Measurements from ENCODE around the gene BDKRB1.
"Not testable (repeated sequence)": the region's sequence is repeated elsewhere in the genome, so short reads cannot be mapped to it uniquely, and the experiment has no call there.

BDKRB1 gene

DNA sequence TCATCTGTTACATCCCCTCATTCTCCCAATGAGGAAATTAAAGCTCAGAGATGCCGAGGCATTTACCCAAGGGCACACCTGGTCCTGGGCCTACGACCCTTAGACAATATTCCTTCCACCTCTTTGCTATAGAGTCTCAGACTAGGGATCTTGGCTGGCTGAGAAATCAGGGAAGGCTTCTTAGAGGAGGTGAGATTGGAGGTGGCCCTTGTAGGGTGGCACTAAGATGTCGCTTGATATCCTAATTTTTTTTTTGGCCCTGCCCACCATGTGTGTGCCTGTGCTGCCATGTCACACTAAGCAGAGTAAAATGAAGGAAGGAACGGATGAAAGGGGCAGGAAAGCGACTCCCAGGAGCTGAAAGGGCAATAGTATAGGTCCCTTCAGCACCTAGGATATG lies 30.8 kb upstream of the BDKRB1 start:
- Mint-ChIP-seq H3K9me3 (no peaks in the 10 kb centered on the region), H3K27ac (no peak overlapping the region), H3K36me3 (ENCODE audit: low read depth) (no peaks in the 10 kb centered on the region), H3K27me3 (ENCODE audit: low read depth) (no peaks in the 10 kb centered on the region), H3K4me1 (ENCODE audit: low read depth) (no peaks in the 10 kb centered on the region), H3K4me3 (no peak overlapping the region)

DNA sequence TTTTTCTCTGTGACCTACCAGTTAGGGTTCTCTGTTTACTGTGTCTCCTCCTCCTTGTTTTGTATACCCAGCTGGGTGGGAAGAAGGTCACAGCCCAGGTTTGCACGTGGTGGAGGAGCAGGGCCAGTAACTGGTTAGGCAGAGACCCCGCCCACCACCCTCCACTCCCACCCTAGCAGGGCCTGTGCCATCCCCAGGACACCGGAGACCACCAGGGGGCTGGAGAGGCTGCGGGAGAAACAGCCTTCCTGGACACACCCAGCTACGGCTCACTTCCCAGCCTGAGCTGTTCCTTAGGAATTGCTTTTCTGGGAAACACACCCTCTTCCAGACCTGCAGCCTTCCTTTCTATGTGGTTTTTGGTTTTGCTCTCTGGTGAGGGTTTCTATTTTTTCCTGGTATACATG lies 30.3 kb upstream of the BDKRB1 start:
- Mint-ChIP-seq H3K36me3 (ENCODE audit: low read depth) (no peaks in the 10 kb centered on the region), H3K27me3 (ENCODE audit: low read depth) (no peaks in the 10 kb centered on the region), H3K4me3 (no peak overlapping the region), H3K4me1 (ENCODE audit: low read depth) (no peaks in the 10 kb centered on the region), H3K27ac (no peak overlapping the region), H3K9me3 (no peaks in the 10 kb centered on the region)

DNA sequence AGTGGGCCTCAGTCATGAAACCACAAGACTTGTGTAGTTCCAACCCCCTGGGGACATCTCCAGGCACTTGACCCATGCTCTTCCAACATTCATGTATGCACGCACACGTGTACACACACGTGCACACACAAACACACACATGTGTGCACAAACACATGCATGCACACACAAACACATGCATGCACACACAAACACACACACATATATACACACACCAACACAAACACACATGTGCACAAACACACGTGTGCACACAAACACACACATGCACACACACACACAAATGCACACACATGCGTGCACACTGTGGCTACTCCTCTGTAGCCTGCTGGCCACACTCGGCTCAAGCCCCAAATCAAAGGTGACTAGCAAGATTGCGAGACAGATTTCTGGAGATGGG lies 28.6 kb upstream of the BDKRB1 start:
- H3K27me3 Mint-ChIP-seq (ENCODE audit: low read depth), result no peaks in the 10 kb centered on the region

DNA sequence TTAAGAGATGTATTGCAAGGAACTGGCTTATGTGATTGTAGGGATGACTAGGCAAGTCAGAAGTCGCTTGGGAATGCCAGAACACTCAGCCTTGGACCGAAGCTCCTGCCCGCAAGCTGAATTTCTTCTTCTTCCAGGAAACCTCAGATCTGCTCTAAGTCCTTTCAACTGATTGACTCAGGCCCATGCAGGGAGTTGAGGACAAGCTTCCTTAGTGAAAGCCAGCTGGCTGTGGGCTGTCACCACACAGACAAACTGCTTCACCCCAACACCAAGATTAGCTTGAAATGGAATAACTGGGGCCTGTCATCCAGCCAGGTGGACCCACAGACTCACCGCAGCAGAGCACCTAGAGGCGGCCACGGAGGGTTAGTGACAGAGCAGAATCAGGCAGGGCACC lies 26.7 kb upstream of the BDKRB1 start:
- no peak overlapping the region for H3K27ac Mint-ChIP-seq
- no peaks in the 10 kb centered on the region for H3K9me3 Mint-ChIP-seq
- no peak overlapping the region for H3K4me3 Mint-ChIP-seq
- H3K27me3 Mint-ChIP-seq (ENCODE audit: low read depth), result no peaks in the 10 kb centered on the region
- no peaks in the 10 kb centered on the region for H3K36me3 Mint-ChIP-seq (ENCODE audit: low read depth)
- no peaks in the 10 kb centered on the region for H3K4me1 Mint-ChIP-seq (ENCODE audit: low read depth)

More for the DNA sequence above, 28.6 kb upstream of the BDKRB1 start:
- no peaks in the 10 kb centered on the region for H3K9me3 Mint-ChIP-seq
- H3K36me3 Mint-ChIP-seq (ENCODE audit: low read depth), result no peaks in the 10 kb centered on the region
- no peak overlapping the region for H3K27ac Mint-ChIP-seq
- H3K4me3 Mint-ChIP-seq, result no peak overlapping the region
- H3K4me1 Mint-ChIP-seq (ENCODE audit: low read depth), result no peaks in the 10 kb centered on the region

DNA sequence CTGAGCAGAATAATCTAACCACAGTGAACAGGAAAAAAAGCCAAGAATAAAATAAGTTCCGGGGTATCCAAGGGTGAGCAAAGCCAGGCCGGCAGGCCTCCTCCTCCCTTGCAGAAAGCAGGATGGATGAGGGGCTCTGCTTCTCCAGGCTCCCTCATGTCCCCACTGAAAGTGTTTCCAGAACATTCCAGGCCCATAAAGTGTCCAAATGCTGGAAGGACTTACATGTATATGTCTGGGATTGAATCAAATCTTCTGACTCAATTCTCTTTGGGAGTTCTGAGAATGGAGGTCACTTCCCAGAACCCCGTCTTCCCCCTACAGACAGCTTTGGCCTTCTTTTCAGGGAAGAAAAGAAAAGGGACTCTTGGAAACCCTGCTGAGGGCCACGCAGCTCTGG lies 25.0 kb upstream of the BDKRB1 start:
- H3K27ac Mint-ChIP-seq, result no peak overlapping the region
- H3K9me3 Mint-ChIP-seq, result no peaks in the 10 kb centered on the region
- H3K36me3 Mint-ChIP-seq (ENCODE audit: low read depth), result no peaks in the 10 kb centered on the region
- H3K4me3 Mint-ChIP-seq, result no peak overlapping the region
- peaks cover 2% of the 10 kb centered on the region for H3K4me1 Mint-ChIP-seq (ENCODE audit: low read depth)
- H3K27me3 Mint-ChIP-seq (ENCODE audit: low read depth), result no peaks in the 10 kb centered on the region

DNA sequence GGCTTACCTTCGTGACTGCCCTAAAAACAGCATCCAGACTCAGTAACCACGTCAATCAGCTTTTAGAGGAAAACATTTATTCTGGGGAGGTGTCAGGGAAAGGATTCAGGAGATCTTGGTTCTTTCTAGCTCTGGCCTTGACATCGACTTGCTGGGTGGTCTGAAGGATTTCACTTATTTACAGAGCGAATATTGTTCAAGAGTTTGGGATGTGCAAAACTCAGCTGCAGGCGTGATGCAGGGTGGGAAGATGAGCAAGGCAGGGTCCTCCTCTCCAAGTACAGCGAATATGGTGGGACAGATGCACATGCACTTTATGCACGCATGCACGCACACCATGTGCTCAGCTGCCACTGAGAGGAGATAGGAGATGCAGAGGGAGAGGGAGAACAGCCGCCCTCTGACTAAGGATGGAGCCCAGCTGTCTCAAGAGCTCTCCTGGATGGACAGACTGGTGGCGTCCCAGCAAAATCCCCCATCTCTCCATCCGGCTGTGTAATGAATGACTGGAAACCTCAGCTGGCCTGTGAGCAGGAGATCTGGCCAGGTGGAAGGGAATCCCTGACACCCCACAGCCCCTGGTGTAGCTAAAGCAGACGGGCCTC lies 24.4 kb upstream of the BDKRB1 start:
- peaks cover 2% of the 10 kb centered on the region for H3K4me1 Mint-ChIP-seq (ENCODE audit: low read depth)
- H3K36me3 Mint-ChIP-seq (ENCODE audit: low read depth), result no peaks in the 10 kb centered on the region
- H3K27me3 Mint-ChIP-seq (ENCODE audit: low read depth), result no peaks in the 10 kb centered on the region
- H3K27ac Mint-ChIP-seq, result no peak overlapping the region
- no peaks in the 10 kb centered on the region for H3K9me3 Mint-ChIP-seq
- no peak overlapping the region for H3K4me3 Mint-ChIP-seq

DNA sequence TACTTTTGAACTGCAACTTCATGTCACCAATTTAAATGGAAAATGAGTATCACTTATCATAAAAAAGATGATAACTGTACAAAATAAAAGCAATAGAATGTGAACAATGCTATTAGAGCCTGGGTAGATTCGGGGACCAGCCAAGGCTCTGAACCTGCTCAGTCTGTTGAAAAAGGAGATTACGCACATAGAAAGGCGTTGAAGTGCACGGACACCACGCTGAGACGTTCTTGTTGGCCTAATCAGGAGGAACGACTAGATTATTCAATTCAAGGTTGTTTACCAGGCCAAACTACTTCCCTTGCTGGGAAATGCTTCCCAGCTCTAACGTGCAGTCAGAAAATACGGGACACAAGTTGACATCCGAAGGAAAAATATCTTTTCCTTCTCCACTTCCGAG lies 23.5 kb upstream of the BDKRB1 start:
- Mint-ChIP-seq H3K4me3 (no peak overlapping the region), H3K27ac (no peak overlapping the region), H3K9me3 (no peaks in the 10 kb centered on the region), H3K36me3 (ENCODE audit: low read depth) (no peaks in the 10 kb centered on the region), H3K27me3 (ENCODE audit: low read depth) (no peaks in the 10 kb centered on the region), H3K4me1 (ENCODE audit: low read depth) (peaks cover 2% of the 10 kb centered on the region)

DNA sequence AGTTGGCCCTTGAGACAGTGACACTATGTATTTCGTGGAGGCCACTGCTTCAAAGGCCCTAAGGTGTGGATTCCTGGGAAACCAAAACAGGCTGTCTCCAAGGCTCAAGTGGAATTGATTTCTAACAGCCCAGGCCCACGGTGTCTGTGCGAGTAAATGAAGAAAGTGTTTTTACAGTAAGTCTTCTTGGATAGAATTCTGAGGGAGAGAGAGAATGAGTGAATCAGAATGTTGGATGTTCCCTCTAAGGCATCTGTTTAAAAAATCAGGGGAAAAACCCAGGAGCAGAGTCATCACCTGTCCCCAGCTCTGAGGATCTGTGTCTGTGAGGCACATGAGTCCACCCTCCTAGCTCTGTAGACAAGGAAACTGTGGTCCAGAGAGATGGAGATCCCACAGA lies 22.3 kb upstream of the BDKRB1 start:
- no peak overlapping the region for H3K27ac Mint-ChIP-seq
- H3K36me3 Mint-ChIP-seq (ENCODE audit: low read depth), result no peaks in the 10 kb centered on the region
- H3K9me3 Mint-ChIP-seq, result no peaks in the 10 kb centered on the region
- H3K4me3 Mint-ChIP-seq, result no peak overlapping the region
- H3K4me1 Mint-ChIP-seq (ENCODE audit: low read depth), result peaks cover 2% of the 10 kb centered on the region
- no peaks in the 10 kb centered on the region for H3K27me3 Mint-ChIP-seq (ENCODE audit: low read depth)

DNA sequence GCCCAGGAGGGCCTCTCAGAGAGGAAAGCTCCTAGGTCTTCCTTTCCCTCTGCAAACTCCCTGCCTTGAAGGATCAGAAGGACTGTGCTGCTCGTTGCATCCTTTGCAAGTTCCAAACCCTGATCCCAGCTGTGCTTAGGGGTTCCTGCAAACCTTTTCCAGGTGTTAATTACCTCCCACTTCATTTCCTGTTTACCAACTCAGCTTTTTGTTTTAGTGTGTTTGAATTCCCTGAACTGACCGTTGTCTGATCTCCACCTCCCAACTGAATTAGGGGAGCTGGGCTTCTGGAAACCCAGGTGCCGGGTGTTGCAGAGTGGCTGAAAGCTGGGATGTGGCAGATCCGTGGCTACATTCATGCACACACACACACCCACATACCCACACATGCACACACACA lies 20.6 kb upstream of the BDKRB1 start:
- Mint-ChIP-seq H3K36me3 (ENCODE audit: low read depth) (no peaks in the 10 kb centered on the region), H3K4me1 (ENCODE audit: low read depth) (peaks cover 2% of the 10 kb centered on the region), H3K27me3 (ENCODE audit: low read depth) (no peaks in the 10 kb centered on the region), H3K4me3 (no peak overlapping the region), H3K9me3 (no peaks in the 10 kb centered on the region), H3K27ac (no peak overlapping the region)

DNA sequence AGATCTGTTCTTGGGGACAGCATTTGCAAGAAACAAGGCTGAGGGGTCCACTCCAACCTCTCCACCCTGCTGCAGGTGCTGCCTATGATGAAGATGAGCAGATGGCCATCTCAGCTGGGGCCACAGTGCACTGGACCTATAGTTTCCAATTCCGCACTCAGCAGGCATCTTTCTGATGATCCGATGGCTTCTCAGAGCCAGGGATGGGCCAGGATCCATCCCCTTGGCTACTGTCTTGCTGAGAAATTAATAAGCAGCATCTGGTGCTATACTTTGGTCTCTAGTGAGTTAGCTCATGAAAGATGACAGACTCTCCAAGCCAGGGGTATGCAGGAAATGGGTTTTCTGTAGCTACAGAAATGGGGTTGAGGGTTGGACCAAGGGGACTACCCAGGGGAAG lies 18.4 kb upstream of the BDKRB1 start:
- no peaks in the 10 kb centered on the region for H3K36me3 Mint-ChIP-seq (ENCODE audit: low read depth)
- no peaks in the 10 kb centered on the region for H3K27me3 Mint-ChIP-seq (ENCODE audit: low read depth)

DNA sequence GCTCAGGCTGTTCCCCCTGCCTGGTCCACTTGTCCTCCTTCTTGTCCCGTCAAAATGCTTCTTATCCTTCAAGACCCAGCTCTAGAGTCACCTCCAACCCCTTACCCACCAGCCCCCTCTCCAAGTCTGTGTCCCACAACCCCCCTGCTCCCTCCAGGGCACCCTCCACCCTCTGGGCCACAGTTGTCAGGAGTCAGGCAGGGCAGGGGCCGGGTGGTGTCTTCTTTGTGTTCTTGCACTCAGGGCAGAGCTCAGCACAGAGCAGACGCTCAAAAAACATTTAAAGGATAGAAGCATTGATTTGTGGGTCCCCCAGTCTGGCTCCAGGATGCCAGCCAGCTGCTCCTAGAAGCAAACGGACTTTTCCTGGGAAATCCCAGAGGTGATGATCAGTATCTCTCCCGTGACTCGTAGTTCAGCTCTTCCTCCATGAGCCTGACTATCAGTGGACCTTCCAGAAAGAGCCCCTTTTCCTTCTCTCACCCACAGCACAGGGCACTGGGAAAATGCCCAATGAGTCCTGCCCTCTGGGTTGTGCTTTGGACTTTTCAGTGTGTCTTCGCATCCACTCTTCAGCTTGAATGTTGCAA lies 17.2 kb upstream of the BDKRB1 start:
- no peak overlapping the region for H3K27ac Mint-ChIP-seq
- H3K36me3 Mint-ChIP-seq (ENCODE audit: low read depth), result no peaks in the 10 kb centered on the region
- no peaks in the 10 kb centered on the region for H3K9me3 Mint-ChIP-seq
- H3K4me3 Mint-ChIP-seq, result no peak overlapping the region
- H3K4me1 Mint-ChIP-seq (ENCODE audit: low read depth), result peaks cover 2% of the 10 kb centered on the region
- H3K27me3 Mint-ChIP-seq (ENCODE audit: low read depth), result no peaks in the 10 kb centered on the region

More for the DNA sequence above, 18.4 kb upstream of the BDKRB1 start:
- H3K4me3 Mint-ChIP-seq, result no peak overlapping the region
- H3K27ac Mint-ChIP-seq, result no peak overlapping the region
- peaks cover 2% of the 10 kb centered on the region for H3K4me1 Mint-ChIP-seq (ENCODE audit: low read depth)
- no peaks in the 10 kb centered on the region for H3K9me3 Mint-ChIP-seq

DNA sequence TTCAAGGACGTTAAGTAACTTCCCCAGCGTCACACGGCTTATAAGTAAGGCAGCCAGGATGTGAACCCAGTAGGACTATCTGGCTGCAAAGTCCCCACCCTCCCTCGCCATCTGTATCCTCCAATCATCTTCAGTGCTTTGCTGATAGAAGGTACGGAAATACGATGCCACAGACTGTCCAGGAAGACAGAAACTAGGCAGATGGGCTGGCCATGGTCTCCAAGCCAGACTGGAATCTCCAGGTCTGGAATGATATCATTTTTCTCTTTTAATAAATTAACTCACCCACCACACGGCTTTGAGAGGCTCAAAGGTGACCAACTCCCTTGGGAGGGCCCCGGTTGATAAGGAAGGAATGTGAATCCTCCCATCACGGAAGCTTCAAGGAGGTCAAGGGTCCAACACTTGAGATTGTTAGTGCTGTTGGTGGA lies 16.3 kb upstream of the BDKRB1 start:
- no peak overlapping the region for H3K27ac Mint-ChIP-seq
- H3K4me1 Mint-ChIP-seq (ENCODE audit: low read depth), result peaks cover 2% of the 10 kb centered on the region
- no peaks in the 10 kb centered on the region for H3K27me3 Mint-ChIP-seq (ENCODE audit: low read depth)
- no peak overlapping the region for H3K4me3 Mint-ChIP-seq
- no peaks in the 10 kb centered on the region for H3K9me3 Mint-ChIP-seq
- no peaks in the 10 kb centered on the region for H3K36me3 Mint-ChIP-seq (ENCODE audit: low read depth)

DNA sequence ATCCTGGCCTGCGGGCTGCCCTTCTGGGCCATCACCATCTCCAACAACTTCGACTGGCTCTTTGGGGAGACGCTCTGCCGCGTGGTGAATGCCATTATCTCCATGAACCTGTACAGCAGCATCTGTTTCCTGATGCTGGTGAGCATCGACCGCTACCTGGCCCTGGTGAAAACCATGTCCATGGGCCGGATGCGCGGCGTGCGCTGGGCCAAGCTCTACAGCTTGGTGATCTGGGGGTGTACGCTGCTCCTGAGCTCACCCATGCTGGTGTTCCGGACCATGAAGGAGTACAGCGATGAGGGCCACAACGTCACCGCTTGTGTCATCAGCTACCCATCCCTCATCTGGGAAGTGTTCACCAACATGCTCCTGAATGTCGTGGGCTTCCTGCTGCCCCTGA lies 15.4 kb upstream of the BDKRB1 start:
- Mint-ChIP-seq H3K27ac (no peak overlapping the region), H3K9me3 (no peaks in the 10 kb centered on the region)

DNA sequence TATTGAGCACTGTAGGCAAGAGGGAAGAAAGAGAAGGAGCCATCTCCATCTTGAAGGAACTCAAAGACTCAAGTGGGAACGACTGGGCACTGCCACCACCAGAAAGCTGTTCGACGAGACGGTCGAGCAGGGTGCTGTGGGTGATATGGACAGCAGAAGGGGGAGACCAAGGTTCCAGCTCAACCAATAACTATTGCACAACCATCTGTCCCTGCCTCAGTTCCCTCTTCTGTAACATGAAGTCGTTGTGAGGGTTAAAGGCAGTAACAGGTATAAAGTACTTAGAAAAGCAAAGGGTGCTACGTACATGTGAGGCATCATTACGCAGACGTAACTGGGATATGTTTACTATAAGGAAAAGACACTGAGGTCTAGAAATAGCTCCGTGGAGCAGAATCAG lies 13.9 kb upstream of the BDKRB1 start:
- no peak overlapping the region for H3K4me3 Mint-ChIP-seq
- no peaks in the 10 kb centered on the region for H3K9me3 Mint-ChIP-seq
- H3K27me3 Mint-ChIP-seq (ENCODE audit: low read depth), result peaks cover 2% of the 10 kb centered on the region
- no peak overlapping the region for H3K27ac Mint-ChIP-seq
- no peaks in the 10 kb centered on the region for H3K36me3 Mint-ChIP-seq (ENCODE audit: low read depth)
- no peaks in the 10 kb centered on the region for H3K4me1 Mint-ChIP-seq (ENCODE audit: low read depth)

More for the DNA sequence above, 15.4 kb upstream of the BDKRB1 start:
- H3K4me3 Mint-ChIP-seq, result no peak overlapping the region
- H3K4me1 Mint-ChIP-seq (ENCODE audit: low read depth), result no peaks in the 10 kb centered on the region
- H3K36me3 Mint-ChIP-seq (ENCODE audit: low read depth), result no peaks in the 10 kb centered on the region
- no peaks in the 10 kb centered on the region for H3K27me3 Mint-ChIP-seq (ENCODE audit: low read depth)

DNA sequence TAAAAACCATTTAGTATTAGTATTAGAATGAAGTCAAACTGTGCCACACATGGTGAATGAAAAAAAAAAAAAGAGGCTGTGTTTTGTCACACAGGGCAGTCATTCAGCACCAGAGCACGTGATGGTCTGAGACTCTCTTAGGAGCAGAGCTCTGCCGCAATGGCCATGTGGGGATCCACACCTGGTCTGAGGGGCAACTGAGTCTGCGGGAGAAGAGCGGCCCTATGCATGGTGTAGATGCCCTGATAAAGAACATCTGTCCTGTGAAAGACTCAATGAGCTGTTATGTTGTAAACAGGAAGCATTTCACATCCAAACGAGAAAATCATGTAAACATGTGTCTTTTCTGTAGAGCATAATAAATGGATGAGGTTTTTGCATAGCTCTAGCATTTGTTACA lies 12.2 kb upstream of the BDKRB1 start:
- no peaks in the 10 kb centered on the region for H3K9me3 Mint-ChIP-seq
- H3K27ac Mint-ChIP-seq, result no peak overlapping the region
- H3K27me3 Mint-ChIP-seq (ENCODE audit: low read depth), result peaks cover 7% of the 10 kb centered on the region
- no peaks in the 10 kb centered on the region for H3K4me1 Mint-ChIP-seq (ENCODE audit: low read depth)
- no peak overlapping the region for H3K4me3 Mint-ChIP-seq
- H3K36me3 Mint-ChIP-seq (ENCODE audit: low read depth), result no peaks in the 10 kb centered on the region

DNA sequence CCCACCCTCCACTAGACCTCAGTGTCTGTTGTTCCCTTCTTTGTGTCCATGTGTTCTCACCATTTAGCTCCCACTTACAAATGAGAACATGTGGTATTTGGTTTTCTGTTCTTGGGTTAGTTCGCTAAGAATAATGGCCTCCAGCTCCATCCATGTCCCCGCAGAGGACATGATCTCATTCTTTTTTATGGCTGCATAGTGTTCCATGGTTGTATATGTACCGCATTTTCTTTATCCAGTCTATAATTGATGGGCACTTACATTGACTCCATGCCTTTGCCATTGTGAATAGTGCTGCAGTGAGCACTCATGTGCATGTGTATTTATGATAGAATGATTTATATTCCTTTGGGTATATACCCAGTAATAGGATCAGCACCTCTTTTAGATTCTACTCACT lies 10.9 kb upstream of the BDKRB1 start:
- H3K36me3 Mint-ChIP-seq (ENCODE audit: low read depth); H3K9me3 Mint-ChIP-seq: not testable (repeated sequence)
- H3K27me3 Mint-ChIP-seq (ENCODE audit: low read depth), result peaks cover 10% of the 10 kb centered on the region

More for the DNA sequence above, 10.9 kb upstream of the BDKRB1 start:
- not testable (repeated sequence) for H3K4me1 Mint-ChIP-seq (ENCODE audit: low read depth); H3K4me3 Mint-ChIP-seq; H3K27ac Mint-ChIP-seq
